Measurements from ENCODE around the gene PSMB8. TPM values are rescaled to one million over a fixed set of nuclear protein-coding genes. Genes with fewer than 3 reads are reported as not detected.

Gene PSMB8
- total RNA-seq, 4 donors from 2014 or later = 38.5 to 71.2 (median 42.3) TPM

DNA sequence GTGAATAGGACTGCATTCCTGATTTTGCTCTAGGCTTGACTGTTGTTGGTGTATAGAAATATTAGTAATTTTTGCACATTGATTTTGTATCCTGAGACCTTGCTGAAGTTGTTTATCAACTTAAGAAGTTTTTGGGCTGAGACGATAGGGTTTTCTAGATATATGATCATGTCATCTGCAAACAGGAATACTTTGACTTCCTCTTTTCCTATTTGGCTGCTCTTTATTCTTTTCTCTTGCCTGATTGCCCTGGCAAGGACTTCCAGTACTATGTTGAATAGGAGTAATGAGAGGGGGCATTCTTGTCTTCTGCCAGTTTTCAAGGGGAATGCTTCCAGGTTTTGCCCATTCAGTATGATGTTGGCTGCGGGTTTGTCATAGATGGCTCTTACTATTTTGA is 40.4 kb downstream of the PSMB8 start:
- ATAC-seq (ENCODE audit: low FRiP score) (no peak), DNase-seq (ENCODE audit: low spot score) (no peak)
- TF ChIP-seq, protein P1, sequence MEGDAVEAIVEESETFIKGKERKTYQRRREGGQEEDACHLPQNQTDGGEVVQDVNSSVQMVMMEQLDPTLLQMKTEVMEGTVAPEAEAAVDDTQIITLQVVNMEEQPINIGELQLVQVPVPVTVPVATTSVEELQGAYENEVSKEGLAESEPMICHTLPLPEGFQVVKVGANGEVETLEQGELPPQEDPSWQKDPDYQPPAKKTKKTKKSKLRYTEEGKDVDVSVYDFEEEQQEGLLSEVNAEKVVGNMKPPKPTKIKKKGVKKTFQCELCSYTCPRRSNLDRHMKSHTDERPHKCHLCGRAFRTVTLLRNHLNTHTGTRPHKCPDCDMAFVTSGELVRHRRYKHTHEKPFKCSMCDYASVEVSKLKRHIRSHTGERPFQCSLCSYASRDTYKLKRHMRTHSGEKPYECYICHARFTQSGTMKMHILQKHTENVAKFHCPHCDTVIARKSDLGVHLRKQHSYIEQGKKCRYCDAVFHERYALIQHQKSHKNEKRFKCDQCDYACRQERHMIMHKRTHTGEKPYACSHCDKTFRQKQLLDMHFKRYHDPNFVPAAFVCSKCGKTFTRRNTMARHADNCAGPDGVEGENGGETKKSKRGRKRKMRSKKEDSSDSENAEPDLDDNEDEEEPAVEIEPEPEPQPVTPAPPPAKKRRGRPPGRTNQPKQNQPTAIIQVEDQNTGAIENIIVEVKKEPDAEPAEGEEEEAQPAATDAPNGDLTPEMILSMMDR (IDR thresholded peaks at IDR 0.05) = no peak

DNA sequence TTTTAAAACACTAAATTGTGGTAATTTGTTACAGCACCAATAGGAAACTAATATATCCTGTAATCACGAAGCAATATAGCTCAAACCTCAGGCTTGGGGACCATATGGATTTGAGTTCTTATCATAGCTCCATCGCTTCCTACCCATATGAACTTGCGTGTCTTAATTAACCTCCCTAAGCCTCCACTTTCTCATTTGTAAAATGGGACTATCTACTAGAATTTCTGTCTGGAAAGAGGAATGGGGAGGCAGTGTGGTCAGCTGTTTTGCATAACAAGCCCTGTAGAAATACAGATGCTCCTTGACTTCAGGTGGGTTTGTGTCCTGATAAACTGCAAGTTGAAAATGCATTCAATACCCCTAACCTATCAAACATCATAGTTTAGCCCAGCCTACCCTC is 44.1 kb downstream of the PSMB8 start:
- DNase-seq (ENCODE audit: low spot score) = no peak
- no peak for ATAC-seq (ENCODE audit: low FRiP score)
- TF ChIP-seq, protein P1 (IDR thresholded peaks at IDR 0.05) = no peak

DNA sequence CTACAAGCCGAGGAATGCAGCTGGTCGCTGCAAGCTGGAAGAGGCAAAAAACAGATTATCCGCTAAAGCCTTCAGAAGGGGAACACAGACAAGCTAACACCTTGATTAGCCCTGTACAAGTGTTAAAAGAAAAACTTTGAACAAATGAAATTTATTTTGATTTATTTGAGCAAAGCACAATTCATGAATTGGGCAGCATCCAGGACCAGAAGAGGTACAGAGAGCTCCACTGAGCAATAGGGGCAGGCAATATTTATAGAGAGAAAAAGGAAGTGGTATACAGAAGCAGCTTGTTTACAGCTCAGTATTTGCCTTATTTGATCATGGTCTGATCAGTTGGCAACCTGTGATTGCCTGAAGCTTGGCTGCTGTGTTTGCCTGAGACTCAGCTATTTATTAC is 44.7 kb downstream of the PSMB8 start:
- TF ChIP-seq, protein P1 (IDR thresholded peaks at IDR 0.05) = no peak
- DNase-seq (ENCODE audit: low spot score) (no peak), ATAC-seq (ENCODE audit: low FRiP score) (no peak)

DNA sequence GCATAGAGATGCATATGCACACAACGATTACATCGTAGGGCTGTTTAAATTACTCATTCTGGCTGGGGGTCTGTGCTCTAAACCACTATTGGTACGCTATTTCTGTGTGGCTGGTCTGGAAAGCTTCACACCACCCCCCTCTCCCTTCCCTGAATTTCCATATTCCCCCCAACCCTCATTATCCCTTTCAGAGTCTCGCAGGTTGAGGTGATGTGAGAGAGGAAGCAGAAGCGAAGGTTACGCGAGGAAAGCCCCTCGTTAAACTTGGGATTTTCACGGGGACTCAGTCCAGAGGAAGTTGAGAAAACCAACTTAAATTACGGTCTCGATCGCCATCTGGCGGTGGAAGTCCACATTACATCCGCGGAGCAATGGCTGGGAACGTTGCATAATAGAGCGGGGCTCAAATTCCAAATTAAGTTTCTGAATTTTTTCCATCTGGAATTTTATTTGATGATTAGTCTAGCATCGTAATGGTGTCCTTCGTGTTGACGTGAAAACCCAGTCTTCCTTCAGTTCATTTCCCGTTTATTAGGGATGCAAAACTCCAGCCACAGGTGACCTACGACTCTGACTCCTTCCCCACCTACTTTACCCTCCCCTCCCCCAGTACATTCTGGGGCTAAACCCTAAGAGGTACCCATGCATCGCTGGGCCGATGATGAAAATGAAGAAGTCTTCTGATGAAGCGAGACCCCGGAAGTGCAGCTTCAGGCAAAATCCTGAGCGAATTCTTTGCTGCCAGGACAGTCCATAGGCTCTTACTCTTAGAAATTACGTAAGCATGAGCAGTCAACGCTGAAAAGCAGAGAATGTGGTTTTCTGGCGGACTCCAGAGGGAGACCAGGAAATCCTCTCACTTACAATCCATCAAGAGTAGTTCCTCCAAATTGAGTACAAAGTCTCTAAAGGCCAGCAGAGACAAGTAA is 46.7 kb downstream of the PSMB8 start:
- peak; percentile 68 for ATAC-seq (ENCODE audit: low FRiP score)
- TF ChIP-seq, protein P1 (IDR thresholded peaks at IDR 0.05) = peak in 2 of 3 donors; percentile 67 to 91
- peak; percentile 97 for DNase-seq (ENCODE audit: low spot score)

DNA sequence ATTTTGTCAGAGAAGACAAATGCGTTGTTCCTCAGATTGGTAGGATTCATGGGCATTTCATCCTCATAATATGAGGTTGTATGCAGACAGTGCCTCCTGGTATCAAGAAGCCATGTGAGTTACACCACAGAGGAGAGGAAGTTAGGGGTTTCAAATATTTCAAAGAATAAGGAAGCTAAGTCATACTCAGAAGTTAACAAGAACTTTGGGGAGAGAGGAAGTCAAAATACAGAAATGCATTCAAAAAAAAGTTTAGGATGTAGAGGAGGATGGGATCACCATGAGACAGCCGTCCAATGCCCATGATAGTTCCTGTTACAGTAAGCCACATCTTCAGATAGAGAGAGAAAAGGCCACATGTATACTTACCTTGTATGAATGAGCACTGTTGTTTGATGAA is 49.3 kb downstream of the PSMB8 start:
- TF ChIP-seq, protein P1 (IDR thresholded peaks at IDR 0.05) = no peak
- no peak for DNase-seq (ENCODE audit: low spot score)
- no peak for ATAC-seq (ENCODE audit: low FRiP score)

DNA sequence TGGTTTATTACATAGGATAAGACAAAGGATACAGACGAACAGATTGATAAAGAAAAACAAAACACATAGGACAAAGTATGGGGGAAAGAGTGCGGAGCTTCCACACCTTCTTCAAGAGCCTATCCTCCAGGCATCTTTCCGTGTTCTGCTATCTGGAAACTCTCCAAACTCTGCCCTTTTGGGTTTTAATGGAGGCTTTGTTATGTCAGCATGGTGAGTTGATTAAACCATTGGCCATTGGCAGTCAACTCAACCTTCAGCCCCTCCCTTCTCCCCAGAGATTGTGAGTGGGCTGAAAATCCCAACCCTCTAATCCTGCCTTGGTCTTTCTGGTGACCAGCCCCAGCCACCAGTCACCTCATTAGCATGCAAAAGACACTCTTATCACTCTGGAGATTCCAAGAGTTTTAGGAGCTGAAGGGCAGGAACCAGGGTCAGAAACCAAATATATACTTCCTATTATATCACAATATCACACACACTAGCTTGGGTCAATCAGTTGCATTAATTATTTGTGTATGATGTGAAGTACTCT is 50.9 kb downstream of the PSMB8 start:
- DNase-seq (ENCODE audit: low spot score) = no peak
- ATAC-seq (ENCODE audit: low FRiP score) = no peak
- TF ChIP-seq, protein P1 (IDR thresholded peaks at IDR 0.05) = no peak

Other genes starting within 250 kb of the PSMB8 start
- 10 to 100 TPM in 1 of 4 donors, 1 to 10 TPM in 3; 1.8 to 14.5 (median 6.8) TPM for gene HLA-DQA1, start 206.6 kb downstream of the PSMB8 start, total RNA-seq
- 1 to 10 TPM; 1.6 to 9.1 (median 2.4) TPM for gene HLA-DQB1, start 177.4 kb downstream of the PSMB8 start, total RNA-seq
- 1 to 10 TPM in 1 of 4 donors, under 1 TPM in 2, not detected in 1; 0.56 to 2.4 (median 0.96) TPM for gene HLA-DQA2, start 102.7 kb downstream of the PSMB8 start, total RNA-seq
- 1 to 10 TPM in 2 of 4 donors, under 1 TPM in 1, not detected in 1; 0.96 to 7.4 (median 2.6) TPM for gene HLA-DQB2, start 80.5 kb downstream of the PSMB8 start, total RNA-seq
- 1 to 10 TPM in 2 of 4 donors, under 1 TPM in 1, not detected in 1; 0.56 to 2.8 (median 1.6) TPM for gene HLA-DOB, start 27.0 kb downstream of the PSMB8 start, total RNA-seq
- gene TAP2, start 5.3 kb downstream of the PSMB8 start, total RNA-seq = 10 to 100 TPM; 10.1 to 54.5 (median 20.0) TPM
- 100 to 1,000 TPM in 1 of 4 donors, 10 to 100 TPM in 3; 30.5 to 128 (median 55.6) TPM for gene TAP1, start 9.7 kb upstream of the PSMB8 start, total RNA-seq
- gene PSMB9, start 10.1 kb upstream of the PSMB8 start, total RNA-seq = 10 to 100 TPM; 22.2 to 84.2 (median 23.8) TPM
- gene HLA-DMB, start 97.0 kb upstream of the PSMB8 start, total RNA-seq = 10 to 100 TPM; 18.4 to 79.6 (median 35.0) TPM
- gene HLA-DMA, start 109.0 kb upstream of the PSMB8 start, total RNA-seq = 10 to 100 TPM; 27.6 to 81.7 (median 55.7) TPM
- 100 to 1,000 TPM; 133 to 257 (median 154) TPM for gene BRD2, start 124.5 kb upstream of the PSMB8 start, total RNA-seq
- 10 to 100 TPM in 2 of 4 donors, 1 to 10 TPM in 2; 1.0 to 20.8 (median 6.8) TPM for gene HLA-DOA, start 165.5 kb upstream of the PSMB8 start, total RNA-seq
- gene HLA-DPA1, start 229.6 kb upstream of the PSMB8 start, total RNA-seq = 100 to 1,000 TPM in 3 of 4 donors, 10 to 100 TPM in 1; 20.4 to 211 (median 137) TPM
- gene HLA-DPB1, start 231.9 kb upstream of the PSMB8 start, total RNA-seq = 100 to 1,000 TPM in 3 of 4 donors, 10 to 100 TPM in 1; 29.2 to 120 (median 101) TPM

All from omental fat pad (tissue), 4 donors.